ENCODE measurements around the gene SLC6A11. TPM values are rescaled to one million over a fixed set of nuclear protein-coding genes. Genes with fewer than 3 reads are reported as not detected.

The SLC6A11 gene
- total RNA-seq, 2 experiments from 2014 or later, result not detected

- Histone ChIP-seq H3K36me3 (ENCODE audit: insufficient read depth, low read length) (no peaks in the 10 kb centered on the region), H3K4me3 (ENCODE audit: low read length) (no peak overlapping the region), H3K27me3 (ENCODE audit: control insufficient read depth in 1 of 2, insufficient read depth in 2 of 2, low read length in 2 of 2) (peaks cover 0 to 5% of the 10 kb centered on the region in 2 experiments), H3K4me1 (ENCODE audit: insufficient read depth, low read length) (no peaks in the 10 kb centered on the region), H3K9me3 (ENCODE audit: control insufficient read depth in 1 of 2, insufficient read depth in 1 of 2, low read length in 2 of 2) (no peaks in the 10 kb centered on the region), H3K27ac (ENCODE audit: low read depth in 1 of 2, low read length in 2 of 2) (no peak overlapping the region)
- ChIA-PET CTCF (no interaction called here), POLR2A (no interaction called here)
- ATAC-seq (ENCODE audit: poor library complexity), result no peak
- Mint-ChIP-seq H3K9me3 (no peaks in the 10 kb centered on the region), H3K27me3 (peaks cover 31% of the 10 kb centered on the region), H3K4me1 (ENCODE audit: low read depth) (no peaks in the 10 kb centered on the region), H3K27ac (no peak overlapping the region), H3K4me3 (no peak overlapping the region), H3K36me3 (ENCODE audit: low read depth) (no peaks in the 10 kb centered on the region)
- intact Hi-C loops (cut with DNase I, micrococcal nuclease), result no loop called here
- no peak for DNase-seq
- no peak for TF ChIP-seq CTCF (IDR thresholded peaks at IDR 0.05)
Observed at GRCh38 chr3:10875914-10876313, 59.9 kb downstream of the SLC6A11 start.

GRCh38 chr3:10876661-10877060, 60.6 kb downstream of the SLC6A11 start:
- no peak for ATAC-seq (ENCODE audit: poor library complexity)
- H3K27ac ChIP-seq (ENCODE audit: low read depth in 1 of 2, low read length in 2 of 2), result no peak overlapping the region
- ChIA-PET CTCF (no interaction called here), POLR2A (no interaction called here)
- no peaks in the 10 kb centered on the region for H3K9me3 Mint-ChIP-seq
- intact Hi-C loops (cut with DNase I, micrococcal nuclease), result no loop called here
- no peak for DNase-seq
- H3K27me3 Mint-ChIP-seq, result peaks cover 31% of the 10 kb centered on the region
- no peak overlapping the region for H3K4me3 ChIP-seq (ENCODE audit: low read length)
- H3K4me1 ChIP-seq (ENCODE audit: insufficient read depth, low read length), result no peaks in the 10 kb centered on the region
- no peaks in the 10 kb centered on the region for H3K36me3 ChIP-seq (ENCODE audit: insufficient read depth, low read length)
- no peaks in the 10 kb centered on the region for H3K36me3 Mint-ChIP-seq (ENCODE audit: low read depth)
- H3K9me3 ChIP-seq (ENCODE audit: control insufficient read depth in 1 of 2, insufficient read depth in 1 of 2, low read length in 2 of 2), result no peaks in the 10 kb centered on the region
- no peak overlapping the region for H3K27ac Mint-ChIP-seq
- H3K4me3 Mint-ChIP-seq, result no peak overlapping the region
- no peak for TF ChIP-seq CTCF (IDR thresholded peaks at IDR 0.05)
- H3K27me3 ChIP-seq (ENCODE audit: control insufficient read depth in 1 of 2, insufficient read depth in 2 of 2, low read length in 2 of 2), result peaks cover 0 to 5% of the 10 kb centered on the region in 2 experiments
- no peaks in the 10 kb centered on the region for H3K4me1 Mint-ChIP-seq (ENCODE audit: low read depth)

GRCh38 chr3:10882851-10883250, 66.8 kb downstream of the SLC6A11 start:
- DNase-seq (no peak), ATAC-seq (ENCODE audit: poor library complexity) (no peak)
- peaks cover 0 to 6% of the 10 kb centered on the region in 2 experiments for H3K9me3 ChIP-seq (ENCODE audit: control insufficient read depth in 1 of 2, insufficient read depth in 1 of 2, low read length in 2 of 2)
- no peaks in the 10 kb centered on the region for H3K36me3 ChIP-seq (ENCODE audit: insufficient read depth, low read length)
- no peak overlapping the region for H3K27ac ChIP-seq (ENCODE audit: low read depth in 1 of 2, low read length in 2 of 2)
- no peaks in the 10 kb centered on the region for H3K4me1 ChIP-seq (ENCODE audit: insufficient read depth, low read length)
- Mint-ChIP-seq H3K36me3 (ENCODE audit: low read depth) (no peaks in the 10 kb centered on the region), H3K27me3 (peaks cover 24% of the 10 kb centered on the region), H3K4me3 (no peak overlapping the region), H3K27ac (no peak overlapping the region), H3K4me1 (ENCODE audit: low read depth) (no peaks in the 10 kb centered on the region), H3K9me3 (no peaks in the 10 kb centered on the region)
- ChIA-PET CTCF (no interaction called here), POLR2A (no interaction called here)
- H3K4me3 ChIP-seq (ENCODE audit: low read length), result no peak overlapping the region
- H3K27me3 ChIP-seq (ENCODE audit: control insufficient read depth in 1 of 2, insufficient read depth in 2 of 2, low read length in 2 of 2), result peaks cover 0 to 10% of the 10 kb centered on the region in 2 experiments
- intact Hi-C loops (cut with DNase I, micrococcal nuclease), result no loop called here
- no peak for TF ChIP-seq CTCF (IDR thresholded peaks at IDR 0.05)

Measured in CD4-positive, alpha-beta T cell (primary cell).